C4-2B (cell line): ENCODE measurements around the gene SDHA.
"Not testable (repeated sequence)": the region's sequence is repeated elsewhere in the genome, so short reads cannot be mapped to it uniquely, and the experiment has no call there.

Experiments
- H3K27ac ChIP-seq: fragments of 450-650 bp; 2 replicates; pipeline ENCODE4 v1.5.1; 2017
- CTCF ChIP-seq: fragments of 450-650 bp; conservative IDR thresholded peaks from 2 replicates; pipeline ENCODE4 v1.5.1; 2017; ENCODE audit warnings: mild to moderate bottlenecking
- ZFX ChIP-seq: fragments of 450-650 bp; IDR thresholded peaks from 2 replicates; pipeline ENCODE4 v1.6.1; 2017

The SDHA gene

GRCh38 chr5:206927-207536, 11.1 kb upstream of the SDHA start:
- H3K27ac ChIP-seq, result no peak overlapping the region
- TF ChIP-seq ZFX (no peak), CTCF (no peak)

- no peak for TF ChIP-seq ZFX
- TF ChIP-seq CTCF, result no peak
Observed at GRCh38 chr5:207599-207998, 10.5 kb upstream of the SDHA start.

GRCh38 chr5:208449-209114, 9.5 kb upstream of the SDHA start:
- TF ChIP-seq CTCF, result no peak
- TF ChIP-seq ZFX, result no peak
- no peak overlapping the region for H3K27ac ChIP-seq

More at GRCh38 chr5:207599-207998, 10.5 kb upstream of the SDHA start:
- H3K27ac ChIP-seq, result no peak overlapping the region

GRCh38 chr5:213803-214395, 4.2 kb upstream of the SDHA start:
- no peak for TF ChIP-seq CTCF
- no peak for TF ChIP-seq ZFX
- H3K27ac ChIP-seq, result no peak overlapping the region

- not testable (repeated sequence) for H3K27ac ChIP-seq
Observed at GRCh38 chr5:215256-215655, 2.9 kb upstream of the SDHA start.

- not testable (repeated sequence) for H3K27ac ChIP-seq
Observed at GRCh38 chr5:216076-216475, 2.0 kb upstream of the SDHA start.

GRCh38 chr5:218457-219291, 554 bp downstream of the SDHA start:
- H3K27ac ChIP-seq, result peak overlapping the region; percentile 91
- TF ChIP-seq ZFX (peak; percentile 40; the same call in 1 of the 2 replicates), CTCF (no peak)

GRCh38 chr5:219460-219863, 1.3 kb downstream of the SDHA start:
- no peak overlapping the region for H3K27ac ChIP-seq
- TF ChIP-seq CTCF (no peak), ZFX (no peak)
